Motor neuron (in vitro differentiated cells): Measurements from ENCODE around the gene TULP1. TPM values are rescaled to one million over a fixed set of nuclear protein-coding genes. Genes with fewer than 3 reads are reported as not detected.

Source experiments
- ATAC-seq, 8 experiments: fragments of 200-7000 bp; cut with Tn5 transposase; replicated peaks in 6 of 8; 2 replicates each; pipeline ENCODE4 v1.8.0; 2021; ENCODE audit warnings: mild to moderate bottlenecking in 8 of 8, moderate library complexity in 8 of 8
- H3K27ac ChIP-seq, 2 donors: fragments of 250-450 bp; sonication (Bioruptor Pico); 2 replicates each; pipeline ENCODE4 v1.9.0; 2021; ENCODE audit warnings: antibody characterized with exemption in 2 of 2, mild to moderate bottlenecking in 2 of 2, moderate library complexity in 1 of 2
- H3K4me1 ChIP-seq, 2 donors: fragments of 250-450 bp; sonication (Bioruptor Pico); replicated peaks in 1 of 2; 2 replicates each; pipeline ENCODE4 v1.6.1; 2021; ENCODE audit warnings: antibody characterized with exemption in 2 of 2, mild to moderate bottlenecking in 2 of 2, moderate library complexity in 1 of 2
- H3K4me3 ChIP-seq, 5 donors: fragments of 250-450 bp; sonication (Bioruptor Pico); 2 replicates each; pipeline ENCODE4 v1.9.0; 2021; ENCODE audit warnings: antibody characterized with exemption in 5 of 5, mild to moderate bottlenecking in 5 of 5, moderate library complexity in 4 of 5
- WGBS, 10 experiments: fragments of 450-650 bp; shearing (Covaris generic); methylation state at CpG; one replicate each; pipeline ENCODE4 v1.0.0; 2022; 5-methylcytosine and 5-hydroxymethylcytosine counted together
- in situ Hi-C, 9 experiments: fragments of 400-800 bp; cut with MboI; loops; one replicate each; pipeline ENCODE4 v1.15.0; 2021; ENCODE audit warnings: low sequenced_read_pairs in 9 of 9, low pct_unique_long_range_greater_than_20kb in 2 of 9; ENCODE audit not compliant: unreplicated experiment in 9 of 9
- total RNA-seq, 8 experiments: library from RNA; unstranded; fragments of 300-600 nt; gene quantifications; 2 replicates each; pipeline versions ENCODE4 v1.2.3 to v1.2.4, GENCODE V29; 2022

Gene TULP1
- total RNA-seq, 8 experiments from 2014 or later = 0.20 to 1.2 (median 0.38) TPM; not detected in 2

DNA sequence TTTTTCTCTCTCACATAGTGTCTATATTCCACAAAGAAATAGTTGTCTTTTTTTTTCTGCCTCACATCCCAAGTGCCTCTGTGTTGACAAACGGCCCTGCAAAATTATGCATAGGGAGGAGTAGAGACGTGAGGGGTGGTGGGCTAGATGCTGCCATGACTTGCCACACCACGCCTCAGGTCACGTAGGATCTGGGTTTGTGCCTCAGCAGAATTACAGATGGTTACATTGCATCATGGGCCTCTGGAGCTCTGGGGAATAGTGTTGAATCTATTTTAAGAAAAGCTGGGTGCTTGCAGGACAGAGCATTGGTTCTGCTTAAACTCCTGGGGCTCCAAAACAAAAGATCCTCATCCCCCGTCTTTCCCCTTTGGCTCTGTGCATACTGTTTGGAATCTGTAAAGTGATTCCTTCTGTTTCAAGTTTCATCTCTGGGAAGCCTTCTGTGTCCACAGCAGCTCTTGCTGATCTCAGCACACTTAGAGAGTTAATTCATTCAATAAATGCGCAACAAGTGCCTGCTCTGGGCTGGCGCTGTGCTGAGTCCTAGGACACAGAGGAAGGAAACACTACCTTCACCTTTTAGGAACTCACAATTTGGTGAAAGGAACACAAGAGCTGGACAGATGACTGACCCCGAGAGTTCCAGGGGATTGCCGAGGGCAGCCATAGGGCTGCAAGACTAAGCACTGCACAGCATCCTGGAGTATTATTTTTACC, 58.1 kb downstream of the TULP1 start:
- H3K4me1 ChIP-seq = peaks cover 16 to 19% of the 10 kb centered on the region in 2 donors
- WGBS, 10 experiments = 35 to 87% (median 50%) methylated on average over 3 to 6 of the region's 9 CpGs; no CpG with 5 or more reads in 2 of the 10 experiments
- in situ Hi-C loops = no loop called here
- no peak overlapping the region for H3K4me3 ChIP-seq
- peak in 3 of 8 experiments; percentile 5 to 46 (median 19) for ATAC-seq
- H3K27ac ChIP-seq = no peak overlapping the region

DNA sequence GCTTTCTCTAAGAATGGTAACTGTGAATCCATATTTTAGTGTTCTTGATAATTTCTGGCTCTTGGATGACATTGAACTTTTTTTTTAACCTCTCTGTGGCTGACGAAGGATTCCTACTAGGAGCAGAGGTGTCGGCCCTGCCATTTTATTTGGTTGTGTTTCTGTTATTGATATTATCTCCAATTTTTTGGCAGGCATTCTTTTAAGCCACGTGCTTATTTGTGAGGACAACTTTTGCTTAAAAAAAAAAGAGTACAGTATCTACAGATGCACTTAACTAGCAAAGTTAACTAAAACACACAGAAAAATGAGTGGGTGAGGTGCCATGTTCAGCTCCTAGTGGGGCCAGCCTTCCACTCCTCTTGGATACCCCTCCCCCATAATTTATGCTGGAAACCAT, 59.5 kb downstream of the TULP1 start:
- peak overlapping the region; percentile 44 to 98 (median 83) for H3K4me3 ChIP-seq
- WGBS, 10 experiments = 5 to 80% (median 46%) methylated on average over 1 to 3 of the region's 3 CpGs; no CpG with 5 or more reads in 2 of the 10 experiments
- H3K4me1 ChIP-seq = peaks cover 16 to 19% of the 10 kb centered on the region in 2 donors
- in situ Hi-C loops = no loop called here
- no peak overlapping the region for H3K27ac ChIP-seq
- ATAC-seq = no peak

DNA sequence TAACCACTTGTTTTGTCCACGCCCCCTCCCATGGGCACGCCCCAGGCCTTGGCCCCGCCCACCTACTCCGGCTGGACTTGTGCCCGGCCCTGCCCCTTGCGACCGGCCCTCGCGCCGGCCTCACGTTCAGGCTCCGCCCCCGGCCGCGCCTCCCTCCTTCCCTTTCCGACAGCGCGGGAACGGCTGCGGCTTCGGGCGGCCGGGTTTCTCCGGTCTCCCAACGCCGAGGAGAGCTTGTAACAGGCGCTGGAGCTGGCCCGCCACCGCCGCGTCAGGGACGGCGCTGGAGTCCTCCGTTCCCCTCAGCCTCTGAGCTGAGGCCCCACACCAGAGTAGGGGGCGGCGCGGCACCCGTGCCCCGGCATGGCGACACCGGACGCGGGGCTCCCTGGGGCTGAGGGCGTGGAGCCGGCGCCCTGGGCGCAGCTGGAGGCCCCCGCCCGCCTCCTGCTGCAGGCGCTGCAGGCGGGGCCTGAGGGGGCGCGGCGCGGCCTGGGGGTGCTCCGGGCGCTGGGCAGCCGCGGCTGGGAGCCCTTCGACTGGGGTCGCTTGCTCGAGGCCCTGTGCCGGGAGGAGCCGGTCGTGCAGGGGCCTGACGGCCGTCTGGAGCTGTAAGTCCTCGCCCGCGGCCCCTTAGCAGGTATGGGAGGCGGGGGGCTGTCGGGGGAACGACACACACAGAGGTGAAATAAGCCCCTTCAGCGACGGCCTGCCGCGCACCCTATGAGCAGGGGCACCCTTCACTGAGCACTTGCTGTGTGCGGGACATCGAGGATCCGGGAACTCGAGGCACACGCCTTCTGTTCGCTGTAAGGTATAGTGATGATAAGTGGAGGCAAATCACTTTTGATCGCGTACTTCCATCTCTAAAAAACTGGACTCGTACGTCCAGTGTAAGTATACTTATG, 60.3 kb downstream of the TULP1 start, which contains the start of gene FANCE:
Gene FANCE, plus strand, starts transcription at position 156 of the 908 bp plus-strand sequence. Its CDS starts 208 bp downstream, at position 364.
- WGBS, 10 experiments = 0 to 13% (median 0%) methylated on average over 2 to 13 of the region's 87 CpGs; no CpG with 5 or more reads in 1 of the 10 experiments
- ATAC-seq = peak; percentile 74 to 94 (median 92)
- peak within 1 kb of the TSS; percentile 44 to 98 (median 83) for H3K4me3 ChIP-seq
- peaks cover 16 to 19% of the 10 kb centered on the region in 2 donors for H3K4me1 ChIP-seq
- H3K27ac ChIP-seq = peak within 1 kb of the TSS in 1 of 2 donors; percentile 71
- in situ Hi-C loops = no loop called here

DNA sequence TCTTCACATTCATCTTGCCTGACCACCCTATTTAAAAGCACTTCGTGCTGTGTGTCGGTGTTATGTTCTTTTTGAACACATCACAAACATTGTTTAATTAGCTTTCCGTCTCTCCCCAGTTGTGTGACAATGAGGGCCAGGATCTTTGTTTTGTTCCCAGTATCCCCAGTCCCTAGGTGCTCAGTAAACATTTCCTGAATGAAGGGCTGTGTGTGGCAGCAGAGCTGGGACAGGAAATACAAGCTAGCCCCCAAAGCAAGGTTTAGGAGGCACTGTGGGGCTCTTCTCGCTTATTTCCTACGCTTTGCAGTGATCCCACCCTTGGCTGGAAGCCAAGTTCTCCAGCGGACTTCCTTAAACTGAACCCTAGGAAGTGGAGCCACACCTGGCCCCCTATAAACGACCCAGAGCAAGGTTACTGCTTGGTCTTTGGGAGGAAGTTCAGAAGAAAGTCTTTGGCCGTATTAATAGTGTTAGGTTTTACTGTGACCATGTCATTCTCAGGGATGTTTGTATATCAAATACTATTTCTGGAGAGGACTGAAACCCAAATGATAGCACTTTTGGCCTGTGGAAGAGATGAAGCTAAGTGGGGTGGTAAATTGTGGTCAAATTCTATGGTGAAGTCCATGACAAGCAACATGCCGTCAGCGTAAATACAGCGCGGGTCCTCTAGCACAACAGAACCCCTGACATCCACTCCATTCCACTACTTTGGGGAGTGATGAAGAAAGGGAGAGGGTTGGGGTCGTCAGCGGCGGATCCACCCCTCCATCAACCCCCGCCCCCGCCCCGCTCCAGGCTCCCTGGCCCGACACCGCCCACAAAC, 61.1 kb downstream of the TULP1 start:
- Histone ChIP-seq H3K4me1 (peaks cover 16 to 19% of the 10 kb centered on the region in 2 donors), H3K27ac (no peak overlapping the region), H3K4me3 (peak overlapping the region; percentile 44 to 98 (median 83))
- ATAC-seq = no peak
- WGBS, 10 experiments = 0 to 64% (median 40%) methylated on average over 2 to 10 of the region's 20 CpGs; no CpG with 5 or more reads in 2 of the 10 experiments
- in situ Hi-C loops = no loop called here

DNA sequence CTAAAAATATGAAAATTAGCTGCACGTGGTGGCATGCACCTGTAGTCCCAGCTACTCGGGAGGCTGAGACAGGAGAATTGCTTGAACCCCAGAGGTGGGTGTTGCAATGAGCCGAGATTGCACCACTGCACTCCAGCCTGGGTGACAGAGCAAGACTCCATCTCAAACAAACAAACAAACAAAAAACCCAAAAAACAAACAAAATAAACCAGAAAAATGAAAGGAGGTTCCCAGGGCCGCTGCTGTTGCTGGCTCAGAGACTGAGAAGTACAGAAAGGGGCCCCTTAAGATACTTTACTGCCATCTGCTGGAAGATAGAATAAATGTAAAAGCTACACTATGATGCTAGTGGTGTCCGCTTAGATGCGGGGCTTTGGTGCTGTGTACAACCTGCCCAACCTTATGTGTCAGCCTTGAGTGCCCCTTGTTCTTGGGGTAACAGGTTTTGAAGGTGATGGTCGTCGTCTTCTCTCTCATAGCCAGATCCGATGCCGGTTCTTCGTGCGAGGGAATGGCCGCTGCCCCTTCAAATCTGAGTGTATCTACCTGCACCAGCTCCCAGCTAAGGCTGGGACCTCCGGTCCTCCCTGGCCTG, 63.3 kb downstream of the TULP1 start:
- in situ Hi-C loops = loop anchor here in 3 of 9 experiments (10.0 to 25.0 kb wide), 2 partner anchors 105 to 112 kb away; partner anchors contain the start of gene PPARD (in 3 of the 3)
- Histone ChIP-seq H3K4me3 (no peak overlapping the region), H3K4me1 (peaks cover 13% of the 10 kb centered on the region in 2 donors), H3K27ac (no peak overlapping the region)
- ATAC-seq = peak in 4 of 8 experiments; percentile 23 to 59 (median 31)
- WGBS, 10 experiments = 0 to 64% (median 17%) methylated on average over 1 to 12 of the region's 14 CpGs; no CpG with 5 or more reads in 3 of the 10 experiments

DNA sequence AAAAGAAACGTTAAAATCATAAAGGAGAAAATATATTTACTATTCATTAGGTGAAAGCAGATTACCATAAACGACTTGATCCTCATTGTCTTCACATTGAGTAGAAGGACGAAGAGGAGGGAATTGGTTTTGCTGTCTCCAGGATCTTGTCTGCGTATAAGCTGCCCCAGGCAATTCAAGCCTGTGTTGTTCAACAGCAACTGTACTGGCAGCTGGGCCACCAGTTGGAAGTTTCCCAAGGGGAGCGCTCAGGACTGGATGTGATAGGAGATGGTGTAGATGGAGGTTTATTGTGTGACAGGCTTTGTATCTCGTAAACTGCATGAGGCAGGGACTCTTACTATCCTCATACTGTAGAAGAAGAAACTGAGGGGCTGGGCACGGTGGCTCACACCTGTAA, 64.5 kb downstream of the TULP1 start:
- 49 to 100% (median 78%) methylated on average over 1 to 6 of the region's 7 CpGs for WGBS, 10 experiments
- in situ Hi-C loops = loop anchor here in 3 of 9 experiments (10.0 to 25.0 kb wide), 2 partner anchors 103 to 111 kb away; partner anchors contain the start of gene PPARD (in 3 of the 3)
- no peak for ATAC-seq

More for the DNA sequence above, 64.5 kb downstream of the TULP1 start:
- H3K4me3 ChIP-seq = no peak overlapping the region
- no peak overlapping the region for H3K27ac ChIP-seq
- H3K4me1 ChIP-seq = peaks cover under 1 to 2% of the 10 kb centered on the region in 2 donors

Other genes with a start within 250 kb of the TULP1 start
- gene DEF6, start 215.1 kb downstream of the TULP1 start, total RNA-seq = 1 to 10 TPM in 3 of 8 experiments, under 1 TPM in 5; 0.50 to 4.5 (median 0.84) TPM
- 10 to 100 TPM in 4 of 8 experiments, 1 to 10 TPM in 4; 2.9 to 17.1 (median 8.1) TPM for gene PPARD, start 170.3 kb downstream of the TULP1 start, total RNA-seq
- 10 to 100 TPM in 3 of 8 experiments, 1 to 10 TPM in 5; 5.3 to 19.7 (median 9.9) TPM for gene FANCE, start 60.6 kb downstream of the TULP1 start, total RNA-seq
- gene RPL10A, start 44.5 kb downstream of the TULP1 start, total RNA-seq = 1,000 to 10,000 TPM; 1,372 to 2,546 (median 2,130) TPM
- gene TEAD3, start 15.8 kb downstream of the TULP1 start, total RNA-seq = 1 to 10 TPM; 2.5 to 8.2 (median 4.4) TPM
- 10 to 100 TPM in 5 of 8 experiments, 1 to 10 TPM in 3; 5.6 to 23.5 (median 10.9) TPM for gene FKBP5, start 176.0 kb upstream of the TULP1 start, total RNA-seq
- gene ARMC12, start 224.1 kb upstream of the TULP1 start, total RNA-seq = 1 to 10 TPM in 4 of 8 experiments, under 1 TPM in 4; 0.58 to 3.0 (median 1.2) TPM